Measurements from ENCODE around the gene OTOP3.

The OTOP3 gene

GRCh38 chr17:74994440-74994839 is 58.7 kb downstream of the OTOP3 start:
- TF ChIP-seq GATA3 (IDR thresholded peaks at IDR 0.05; ENCODE audit: low read depth, low read length) (no peak), GATA2 (IDR thresholded peaks at IDR 0.05; ENCODE audit: low read depth, low read length) (no peak)

GRCh38 chr17:74995847-74996246 is 60.1 kb downstream of the OTOP3 start:
- TF ChIP-seq GATA3 (IDR thresholded peaks at IDR 0.05; ENCODE audit: low read depth, low read length): no peak
- no peak for TF ChIP-seq GATA2 (IDR thresholded peaks at IDR 0.05; ENCODE audit: low read depth, low read length)

- TF ChIP-seq GATA2 (IDR thresholded peaks at IDR 0.05; ENCODE audit: low read depth, low read length) (no peak), GATA3 (IDR thresholded peaks at IDR 0.05; ENCODE audit: low read depth, low read length) (no peak)
Observed at GRCh38 chr17:74998783-74999182, 63.1 kb downstream of the OTOP3 start.

GRCh38 chr17:74999523-74999922 is 63.8 kb downstream of the OTOP3 start:
- TF ChIP-seq GATA3 (IDR thresholded peaks at IDR 0.05; ENCODE audit: low read depth, low read length) (no peak), GATA2 (IDR thresholded peaks at IDR 0.05; ENCODE audit: low read depth, low read length) (no peak)

Data from SH-SY5Y (cell line).